Mesendoderm (in vitro differentiated cells): ENCODE results near the gene CHST11.
A peak's percentile ranks its signal among the peaks of the same experiment; 100 is the strongest.

Experiments used
- DNase-seq: peaks from one replicate; pipeline ENCODE4 v3.0.0; 2013
- H2AK5ac ChIP-seq: 2 replicates; pipeline ENCODE4 v1.6.1; 2013; ENCODE audit warnings: low read length, inconsistent platforms
- H2BK120ac ChIP-seq: 2 replicates; pipeline ENCODE4 v1.6.1; 2013; ENCODE audit warnings: low read depth, mild to moderate bottlenecking, low read length, moderate library complexity, mixed read lengths
- H2BK15ac ChIP-seq: replicated peaks from 2 replicates; pipeline ENCODE4 v1.6.1; 2013; ENCODE audit warnings: low read depth, mild to moderate bottlenecking, moderate library complexity
- H2BK5ac ChIP-seq: 2 replicates; pipeline ENCODE4 v1.6.1; 2013; ENCODE audit warnings: low read length, inconsistent platforms
- H3K18ac ChIP-seq: 2 replicates; pipeline ENCODE4 v1.6.1; 2013; ENCODE audit warnings: mild to moderate bottlenecking, low read length, mixed read lengths
- H3K23ac ChIP-seq: one replicate; pipeline ENCODE4 v1.6.1; 2013; ENCODE audit warnings: low read length
- H3K27ac ChIP-seq: 2 replicates; pipeline ENCODE4 v1.5.1; 2013; ENCODE audit warnings: low read depth, mild to moderate bottlenecking, inconsistent platforms, low read length, moderate library complexity
- H3K27me3 ChIP-seq: 2 replicates; pipeline ENCODE4 v1.6.1; 2013; ENCODE audit warnings: low read length, control low read depth, mild to moderate bottlenecking, inconsistent platforms; ENCODE audit not compliant: insufficient read depth, poor library complexity
- H3K36me3 ChIP-seq: 2 replicates; pipeline ENCODE4 v1.6.1; 2013; ENCODE audit warnings: low read length, inconsistent platforms; ENCODE audit not compliant: control insufficient read depth, insufficient read depth
- H3K4ac ChIP-seq: one replicate; pipeline ENCODE4 v1.6.1; 2013; ENCODE audit warnings: low read depth, mild to moderate bottlenecking, low read length, moderate library complexity
- H3K4me1 ChIP-seq: 2 replicates; pipeline ENCODE4 v1.6.1; 2013; ENCODE audit warnings: low read depth, low read length, inconsistent platforms; ENCODE audit not compliant: control insufficient read depth
- H3K4me2 ChIP-seq: 2 replicates; pipeline ENCODE4 v1.6.1; 2013; ENCODE audit warnings: low read length
- H3K4me3 ChIP-seq: 2 replicates; pipeline ENCODE4 v1.5.1; 2013; ENCODE audit warnings: mild to moderate bottlenecking, low read length
- H3K56ac ChIP-seq: one replicate; pipeline ENCODE4 v1.6.1; 2013; ENCODE audit warnings: low read length
- H3K79me1 ChIP-seq: 2 replicates; pipeline ENCODE4 v1.6.1; 2013; ENCODE audit warnings: low read length, inconsistent platforms
- H3K79me2 ChIP-seq: 2 replicates; pipeline ENCODE4 v1.6.1; 2013; ENCODE audit warnings: mild to moderate bottlenecking, low read length; ENCODE audit not compliant: control insufficient read depth, insufficient read depth
- H3K9ac ChIP-seq: 2 replicates; pipeline ENCODE4 v1.6.1; 2013; ENCODE audit warnings: low read length, inconsistent platforms
- H4K5ac ChIP-seq: one replicate; pipeline ENCODE4 v1.6.1; 2013; ENCODE audit warnings: low read length
- H4K8ac ChIP-seq: one replicate; pipeline ENCODE4 v1.6.1; 2013; ENCODE audit warnings: low read depth, mild to moderate bottlenecking, control low read depth, low read length, moderate library complexity
- WGBS: extraction: QIAGEN DNeasy Blood & Tissue Kit; methylation state at CpG from one replicate; pipeline ENCODE4 v1.1.7; 2013; ENCODE audit warnings: low lambda C conversion rate, missing lambda C conversion rate; ENCODE audit not compliant: insufficient coverage; ENCODE audit errors: extremely low coverage; 5-methylcytosine and 5-hydroxymethylcytosine counted together

CHST11 gene

GRCh38 chr12:104772336-104772735 lies 315.6 kb downstream of the CHST11 start:
- H3K27me3 ChIP-seq: no peaks in the 10 kb centered on the region

GRCh38 chr12:104775731-104776231 lies 319.0 kb downstream of the CHST11 start:
- DNase-seq: no peak
- Histone ChIP-seq H3K4me1 (no peaks in the 10 kb centered on the region), H3K36me3 (no peaks in the 10 kb centered on the region), H3K27me3 (no peaks in the 10 kb centered on the region), H3K56ac (no peak overlapping the region), H2BK5ac (no peak overlapping the region), H3K4me2 (no peak overlapping the region), H3K9ac (no peak overlapping the region), H3K4me3 (no peak overlapping the region), H2BK15ac (no peak overlapping the region), H3K79me1 (no peaks in the 10 kb centered on the region), H3K27ac (no peak overlapping the region), H3K18ac (no peak overlapping the region), H2AK5ac (no peak overlapping the region), H4K8ac (no peak overlapping the region), H3K4ac (no peak overlapping the region), H3K79me2 (no peaks in the 10 kb centered on the region), H4K5ac (no peak overlapping the region), H2BK120ac (no peak overlapping the region), H3K23ac (no peak overlapping the region)
- WGBS: no CpG with 5 or more reads among the region's 2 CpGs

More at GRCh38 chr12:104772336-104772735, 315.6 kb downstream of the CHST11 start:
- Histone ChIP-seq H3K23ac (no peak overlapping the region), H3K4ac (no peak overlapping the region), H2AK5ac (no peak overlapping the region), H4K8ac (no peak overlapping the region), H3K4me3 (no peak overlapping the region), H3K79me2 (no peaks in the 10 kb centered on the region), H3K9ac (no peak overlapping the region), H3K36me3 (no peaks in the 10 kb centered on the region), H2BK15ac (no peak overlapping the region), H2BK5ac (no peak overlapping the region), H3K27ac (no peak overlapping the region), H3K4me1 (no peaks in the 10 kb centered on the region), H3K79me1 (no peaks in the 10 kb centered on the region), H4K5ac (no peak overlapping the region), H2BK120ac (no peak overlapping the region), H3K18ac (no peak overlapping the region), H3K56ac (no peak overlapping the region), H3K4me2 (no peak overlapping the region)
- WGBS: no CpG with 5 or more reads among the region's 1 CpG
- no peak for DNase-seq

- H3K79me1 ChIP-seq: no peaks in the 10 kb centered on the region
- H3K4me1 ChIP-seq: no peaks in the 10 kb centered on the region
- no peak for DNase-seq
- H3K9ac ChIP-seq: no peak overlapping the region
- no peaks in the 10 kb centered on the region for H3K36me3 ChIP-seq
- no peak overlapping the region for H2BK5ac ChIP-seq
- no peaks in the 10 kb centered on the region for H3K79me2 ChIP-seq
- H2BK15ac ChIP-seq: no peak overlapping the region
- no peak overlapping the region for H3K4ac ChIP-seq
- no peak overlapping the region for H3K56ac ChIP-seq
- no peak overlapping the region for H3K27ac ChIP-seq
- no peak overlapping the region for H2BK120ac ChIP-seq
- no peak overlapping the region for H4K8ac ChIP-seq
- H2AK5ac ChIP-seq: no peak overlapping the region
- no peak overlapping the region for H3K23ac ChIP-seq
- H3K4me2 ChIP-seq: no peak overlapping the region
- H3K18ac ChIP-seq: no peak overlapping the region
- WGBS: no CpG with 5 or more reads among the region's 2 CpGs
- H3K27me3 ChIP-seq: no peaks in the 10 kb centered on the region
- no peak overlapping the region for H3K4me3 ChIP-seq
- H4K5ac ChIP-seq: no peak overlapping the region
Measured at GRCh38 chr12:104779134-104779533, 322.4 kb downstream of the CHST11 start.

- H2BK15ac ChIP-seq: no peak overlapping the region
- no peak overlapping the region for H3K27ac ChIP-seq
- H3K4ac ChIP-seq: no peak overlapping the region
- H2BK5ac ChIP-seq: no peak overlapping the region
- H3K23ac ChIP-seq: no peak overlapping the region
- H3K79me2 ChIP-seq: no peaks in the 10 kb centered on the region
- H3K4me1 ChIP-seq: peaks cover 3% of the 10 kb centered on the region
- no peak overlapping the region for H3K9ac ChIP-seq
- H3K27me3 ChIP-seq: no peaks in the 10 kb centered on the region
- no peak overlapping the region for H2AK5ac ChIP-seq
- H3K56ac ChIP-seq: no peak overlapping the region
- no peaks in the 10 kb centered on the region for H3K36me3 ChIP-seq
- WGBS: no CpG with 5 or more reads among the region's 3 CpGs
- no peak overlapping the region for H3K4me2 ChIP-seq
- H3K18ac ChIP-seq: no peak overlapping the region
- no peak overlapping the region for H4K8ac ChIP-seq
- H3K79me1 ChIP-seq: no peaks in the 10 kb centered on the region
- H4K5ac ChIP-seq: no peak overlapping the region
- H3K4me3 ChIP-seq: no peak overlapping the region
- H2BK120ac ChIP-seq: no peak overlapping the region
- DNase-seq: no peak
Measured at GRCh38 chr12:104782296-104782695, 325.5 kb downstream of the CHST11 start.

- no CpG with 5 or more reads among the region's 1 CpG for WGBS
- H3K56ac ChIP-seq: no peak overlapping the region
- H3K4me1 ChIP-seq: peaks cover 6% of the 10 kb centered on the region
- H3K4me2 ChIP-seq: no peak overlapping the region
- H3K4ac ChIP-seq: no peak overlapping the region
- H4K8ac ChIP-seq: no peak overlapping the region
- H3K27ac ChIP-seq: no peak overlapping the region
- H3K27me3 ChIP-seq: no peaks in the 10 kb centered on the region
- H2BK15ac ChIP-seq: no peak overlapping the region
- H3K4me3 ChIP-seq: no peak overlapping the region
- no peak overlapping the region for H3K9ac ChIP-seq
- H3K36me3 ChIP-seq: no peaks in the 10 kb centered on the region
- no peak overlapping the region for H3K18ac ChIP-seq
- H3K79me2 ChIP-seq: no peaks in the 10 kb centered on the region
- H3K23ac ChIP-seq: no peak overlapping the region
- H2BK120ac ChIP-seq: no peak overlapping the region
- H4K5ac ChIP-seq: no peak overlapping the region
- no peak overlapping the region for H2AK5ac ChIP-seq
- no peak overlapping the region for H2BK5ac ChIP-seq
- no peaks in the 10 kb centered on the region for H3K79me1 ChIP-seq
- DNase-seq: peak; percentile 79
Measured at GRCh38 chr12:104784592-104784991, 327.8 kb downstream of the CHST11 start.

- H3K4me3 ChIP-seq: no peak overlapping the region
- no peaks in the 10 kb centered on the region for H3K36me3 ChIP-seq
- H2AK5ac ChIP-seq: no peak overlapping the region
- no peak overlapping the region for H3K4ac ChIP-seq
- peaks cover 9% of the 10 kb centered on the region for H3K4me1 ChIP-seq
- H3K27me3 ChIP-seq: no peaks in the 10 kb centered on the region
- no peak overlapping the region for H3K23ac ChIP-seq
- no peaks in the 10 kb centered on the region for H3K79me2 ChIP-seq
- no peak overlapping the region for H3K4me2 ChIP-seq
- no peak overlapping the region for H4K5ac ChIP-seq
- H3K18ac ChIP-seq: no peak overlapping the region
- H3K9ac ChIP-seq: no peak overlapping the region
- no peak overlapping the region for H2BK120ac ChIP-seq
- no peak overlapping the region for H2BK15ac ChIP-seq
- DNase-seq: peak; percentile 19
- H3K27ac ChIP-seq: no peak overlapping the region
- H3K56ac ChIP-seq: no peak overlapping the region
- no peak overlapping the region for H2BK5ac ChIP-seq
- H3K79me1 ChIP-seq: no peaks in the 10 kb centered on the region
- no peak overlapping the region for H4K8ac ChIP-seq
- no CpG with 5 or more reads among the region's 5 CpGs for WGBS
Measured at GRCh38 chr12:104785886-104786285, 329.1 kb downstream of the CHST11 start.
